Measurements from ENCODE around the gene DPH3.

GRCh38 chr3:16242177-16242576 is 22.6 kb downstream of the DPH3 start:
- TF ChIP-seq EZH2 (IDR thresholded peaks at IDR 0.05; ENCODE audit: low read depth), result no peak
- TF ChIP-seq, protein P1, sequence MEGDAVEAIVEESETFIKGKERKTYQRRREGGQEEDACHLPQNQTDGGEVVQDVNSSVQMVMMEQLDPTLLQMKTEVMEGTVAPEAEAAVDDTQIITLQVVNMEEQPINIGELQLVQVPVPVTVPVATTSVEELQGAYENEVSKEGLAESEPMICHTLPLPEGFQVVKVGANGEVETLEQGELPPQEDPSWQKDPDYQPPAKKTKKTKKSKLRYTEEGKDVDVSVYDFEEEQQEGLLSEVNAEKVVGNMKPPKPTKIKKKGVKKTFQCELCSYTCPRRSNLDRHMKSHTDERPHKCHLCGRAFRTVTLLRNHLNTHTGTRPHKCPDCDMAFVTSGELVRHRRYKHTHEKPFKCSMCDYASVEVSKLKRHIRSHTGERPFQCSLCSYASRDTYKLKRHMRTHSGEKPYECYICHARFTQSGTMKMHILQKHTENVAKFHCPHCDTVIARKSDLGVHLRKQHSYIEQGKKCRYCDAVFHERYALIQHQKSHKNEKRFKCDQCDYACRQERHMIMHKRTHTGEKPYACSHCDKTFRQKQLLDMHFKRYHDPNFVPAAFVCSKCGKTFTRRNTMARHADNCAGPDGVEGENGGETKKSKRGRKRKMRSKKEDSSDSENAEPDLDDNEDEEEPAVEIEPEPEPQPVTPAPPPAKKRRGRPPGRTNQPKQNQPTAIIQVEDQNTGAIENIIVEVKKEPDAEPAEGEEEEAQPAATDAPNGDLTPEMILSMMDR (conservative IDR thresholded peaks at IDR 0.05), result no peak

All from PC-9 (cell line).